NCI-H446 treated with DMSO at 0.1 percent for 48 hours (cell line): ENCODE data around the gene ZFHX3.

Source experiments
- DNase-seq: peaks from one replicate; lab custom pipeline; 2025; lab: John Stamatoyannopoulos, UW

ZFHX3 gene

DNA sequence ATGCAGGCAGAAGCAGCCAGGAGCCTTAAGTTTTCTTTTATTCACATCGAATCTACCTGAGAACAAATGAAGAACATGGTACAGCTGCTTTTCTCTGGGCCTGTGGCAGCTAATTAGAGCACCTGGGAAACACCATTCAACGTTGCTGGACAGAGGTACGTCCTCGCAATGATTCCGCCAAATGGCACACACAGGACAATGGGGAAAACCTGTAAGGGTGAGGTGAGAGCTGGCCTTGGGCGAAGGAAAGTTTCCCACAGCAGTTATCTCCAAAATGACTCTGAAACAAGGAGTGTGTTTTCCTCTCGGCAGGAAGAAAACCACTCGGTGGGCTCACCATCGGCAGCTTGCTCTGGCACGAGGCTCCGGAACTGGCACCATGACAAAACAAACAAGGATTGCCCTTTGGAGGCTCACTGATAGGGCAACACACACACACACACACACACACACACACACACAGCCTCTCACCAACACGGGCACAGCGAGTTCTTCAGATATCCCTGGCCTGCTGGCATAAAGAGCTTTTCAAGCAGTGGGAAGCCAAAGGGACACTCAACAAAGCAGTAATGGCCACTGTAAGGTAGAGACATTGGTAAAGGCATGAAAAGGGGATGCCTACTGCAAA is 73.7 kb downstream of the ZFHX3 start:
- DNase-seq, result no peak

DNA sequence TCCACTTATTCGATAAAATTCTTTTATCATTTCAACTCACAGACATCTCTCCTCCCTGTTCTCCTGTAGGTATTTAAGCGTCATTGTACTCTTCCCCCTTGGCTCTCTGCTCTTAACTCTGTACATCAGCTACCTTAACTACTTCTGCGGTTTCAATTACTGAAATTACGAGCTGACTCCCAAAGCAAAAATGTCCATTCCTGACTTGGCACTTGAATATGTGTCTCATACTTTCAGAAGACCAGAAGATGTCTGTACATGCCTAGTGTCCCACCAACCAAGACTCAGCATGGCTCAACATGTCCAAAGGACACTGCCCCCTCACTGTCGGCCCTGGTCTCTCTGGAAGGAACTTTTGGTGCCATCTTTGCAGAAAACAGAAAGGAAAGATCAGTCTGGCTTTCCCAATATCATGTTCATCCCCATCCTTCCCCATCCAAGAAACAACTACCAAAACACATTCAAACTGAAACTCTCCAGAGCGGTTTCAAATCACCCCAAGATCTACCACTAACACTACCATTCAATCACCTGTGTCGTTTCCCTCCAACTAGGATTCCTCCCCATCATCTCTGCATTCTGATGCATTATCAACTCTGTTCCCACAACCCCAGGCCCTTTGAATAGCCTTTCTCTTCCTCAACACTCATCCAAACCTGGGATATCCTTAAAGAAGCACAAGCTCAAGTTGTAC is 74.9 kb downstream of the ZFHX3 start:
- DNase-seq, result no peak

DNA sequence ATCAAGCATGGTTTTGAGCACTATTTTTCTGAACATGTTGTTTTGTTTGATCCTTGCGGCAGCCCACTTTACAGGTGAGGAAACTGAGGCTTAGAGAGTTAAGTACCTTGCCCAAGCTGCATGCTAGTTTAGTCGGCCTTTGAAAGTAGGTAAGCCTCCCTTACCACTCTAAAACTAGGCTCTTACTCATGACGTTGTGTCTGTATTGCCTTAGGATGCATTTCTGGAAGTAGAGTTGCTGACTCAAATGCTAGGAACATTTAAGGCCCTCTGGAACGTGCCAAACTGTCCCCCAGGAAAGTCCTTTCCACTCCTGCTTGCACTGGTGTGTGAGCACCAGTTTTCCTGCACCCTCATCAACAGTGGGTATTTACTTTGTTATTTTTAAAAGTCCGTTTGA is 76.6 kb downstream of the ZFHX3 start:
- no peak for DNase-seq

DNA sequence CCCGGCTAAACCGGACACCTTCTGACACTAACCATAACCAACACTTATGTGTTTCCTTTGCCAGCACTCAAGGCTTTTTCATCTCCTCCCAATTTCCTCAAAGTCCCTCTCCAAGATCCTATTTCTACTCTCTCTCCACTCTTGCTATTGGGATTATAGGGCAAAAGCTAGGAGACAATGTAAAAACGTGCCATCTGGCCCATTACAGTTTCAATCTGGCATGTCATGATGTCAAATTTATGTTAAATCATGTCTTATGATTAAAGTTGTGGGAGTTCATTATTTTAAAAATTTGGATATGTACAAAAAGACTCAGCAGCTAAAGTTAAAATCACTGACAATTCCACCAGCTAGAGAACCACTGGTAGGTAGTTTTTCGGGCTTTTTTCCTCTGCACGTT is 77.3 kb downstream of the ZFHX3 start:
- DNase-seq, result no peak

DNA sequence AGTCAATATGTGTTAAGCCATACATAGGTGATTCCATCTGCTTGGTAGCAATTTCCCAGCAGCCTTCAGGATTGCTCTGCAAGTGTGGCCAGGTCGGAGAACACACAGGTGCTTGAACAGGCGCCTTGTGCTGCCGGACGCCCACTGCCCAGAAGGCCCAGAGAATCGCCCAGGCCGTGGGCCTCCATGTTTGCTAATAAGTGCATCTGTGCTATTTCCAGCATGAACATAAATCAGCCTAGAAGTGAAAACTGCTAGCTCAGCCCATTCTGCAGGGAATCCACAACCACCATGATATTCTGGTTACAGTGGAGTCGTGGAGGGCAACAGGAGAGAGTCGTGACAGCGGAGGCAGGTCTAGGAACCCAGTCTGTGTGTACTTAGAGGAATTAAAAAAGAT is 78.1 kb downstream of the ZFHX3 start:
- DNase-seq, result no peak

DNA sequence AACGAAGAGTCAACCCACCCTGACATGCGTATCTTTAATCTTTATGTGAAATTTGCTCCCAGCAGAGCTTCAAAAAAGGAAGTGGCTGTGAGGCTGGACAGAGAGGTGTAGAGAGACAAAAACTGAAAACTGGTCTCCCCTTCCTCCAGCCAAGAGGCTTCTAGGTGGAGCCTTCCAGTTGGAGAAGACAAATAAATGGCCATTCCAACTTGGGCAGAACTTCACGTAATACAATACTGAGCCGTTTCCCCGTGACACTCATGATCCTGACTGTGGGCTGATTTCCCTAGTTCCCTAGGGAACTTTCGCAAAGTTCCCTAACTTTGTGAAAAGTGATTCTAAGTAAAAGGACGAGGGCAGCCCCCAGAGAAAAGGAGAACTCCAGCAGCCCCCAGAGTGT is 78.8 kb downstream of the ZFHX3 start:
- DNase-seq, result no peak

DNA sequence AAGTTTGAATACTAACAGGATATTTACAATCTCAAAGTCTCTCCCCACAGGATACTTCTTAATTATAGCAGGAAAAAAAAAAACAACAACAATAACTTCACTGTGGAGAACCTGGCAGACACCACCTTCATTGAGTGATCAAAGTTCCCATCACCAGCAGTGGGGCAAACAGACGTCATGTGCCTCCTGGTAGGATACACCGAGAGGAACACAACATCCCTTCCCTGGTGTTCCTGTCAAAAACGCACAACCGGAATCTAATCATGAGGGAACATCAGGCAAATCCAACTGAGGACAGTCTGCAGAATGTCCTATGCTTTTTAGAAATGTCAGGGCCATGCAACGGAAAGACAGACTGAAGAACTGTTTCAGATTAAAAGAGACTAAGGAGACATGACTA is 80.0 kb downstream of the ZFHX3 start:
- no peak for DNase-seq

DNA sequence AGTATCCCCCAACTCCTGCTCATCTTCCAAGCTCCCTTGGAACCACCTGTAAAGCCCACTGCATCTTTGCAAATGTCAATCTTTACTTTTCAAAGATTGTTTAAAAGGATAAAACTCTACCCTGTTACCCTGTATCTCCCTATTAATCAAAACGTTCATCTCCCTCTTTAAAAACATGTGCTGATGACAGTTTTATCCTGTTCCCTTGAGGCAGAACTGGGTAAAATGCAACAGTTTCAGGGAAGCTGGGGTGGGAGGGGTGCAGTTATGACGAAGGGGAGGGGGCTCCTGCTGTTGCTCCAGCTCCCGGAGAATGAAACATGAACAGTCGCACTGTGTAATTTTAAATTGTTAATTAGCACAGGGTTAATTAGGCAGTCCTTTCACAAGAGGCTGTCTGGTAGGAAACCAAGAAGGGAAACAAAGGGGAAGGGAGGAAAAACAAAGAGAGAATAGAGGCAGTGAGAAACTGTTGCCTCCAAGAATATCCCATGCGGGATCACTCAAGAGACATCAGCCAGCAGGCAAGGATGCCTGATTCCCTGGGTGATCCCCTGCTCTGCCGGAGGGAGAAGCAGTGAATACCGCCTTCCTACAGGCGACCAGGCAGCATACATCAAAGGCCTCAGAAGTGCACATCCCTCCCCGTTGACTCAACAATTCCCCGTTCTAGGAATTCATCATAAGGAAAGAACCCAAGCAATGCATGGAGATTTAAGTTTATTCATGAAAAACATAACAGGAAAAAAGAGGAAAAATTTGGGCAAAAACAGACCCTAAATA is 84.2 kb downstream of the ZFHX3 start:
- no peak for DNase-seq

DNA sequence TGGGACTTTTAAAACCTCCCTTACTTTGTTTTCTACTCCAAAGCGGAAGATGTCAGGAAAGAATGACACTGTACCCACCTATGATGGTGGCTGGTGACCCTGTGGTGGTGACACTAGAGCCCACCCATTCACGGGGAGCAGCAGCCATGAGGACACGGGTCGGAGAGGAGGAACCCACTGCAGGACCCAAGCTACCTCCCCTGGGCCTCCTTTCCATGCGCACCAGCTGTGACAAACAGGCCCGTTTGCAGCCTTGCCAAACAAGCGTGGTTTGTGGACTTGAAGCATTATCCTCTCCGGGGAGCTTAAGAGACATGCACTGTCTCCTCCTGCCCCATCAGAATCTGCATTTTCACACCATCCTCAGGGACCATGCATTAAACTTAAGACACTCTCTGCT is 85.6 kb downstream of the ZFHX3 start:
- DNase-seq, result no peak

DNA sequence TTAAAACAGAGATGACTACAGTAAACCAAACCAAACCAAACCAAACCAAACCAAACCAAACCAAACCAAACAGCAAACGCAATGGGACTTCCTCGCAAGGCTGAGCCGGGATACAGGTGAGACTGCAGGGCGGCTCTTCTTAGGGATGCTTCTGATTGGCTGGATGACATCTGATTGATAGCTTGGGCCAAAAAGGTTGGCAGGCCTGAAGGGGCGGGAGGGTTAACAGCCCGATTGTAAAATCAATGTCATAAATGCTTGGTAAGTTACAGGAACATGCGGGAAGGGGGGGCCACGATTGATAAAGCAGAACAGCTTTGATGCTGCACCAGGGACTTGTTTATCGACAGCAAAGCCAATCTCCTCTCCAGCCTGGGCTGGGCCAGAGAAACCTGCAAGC is 86.1 kb downstream of the ZFHX3 start:
- DNase-seq, result no peak

DNA sequence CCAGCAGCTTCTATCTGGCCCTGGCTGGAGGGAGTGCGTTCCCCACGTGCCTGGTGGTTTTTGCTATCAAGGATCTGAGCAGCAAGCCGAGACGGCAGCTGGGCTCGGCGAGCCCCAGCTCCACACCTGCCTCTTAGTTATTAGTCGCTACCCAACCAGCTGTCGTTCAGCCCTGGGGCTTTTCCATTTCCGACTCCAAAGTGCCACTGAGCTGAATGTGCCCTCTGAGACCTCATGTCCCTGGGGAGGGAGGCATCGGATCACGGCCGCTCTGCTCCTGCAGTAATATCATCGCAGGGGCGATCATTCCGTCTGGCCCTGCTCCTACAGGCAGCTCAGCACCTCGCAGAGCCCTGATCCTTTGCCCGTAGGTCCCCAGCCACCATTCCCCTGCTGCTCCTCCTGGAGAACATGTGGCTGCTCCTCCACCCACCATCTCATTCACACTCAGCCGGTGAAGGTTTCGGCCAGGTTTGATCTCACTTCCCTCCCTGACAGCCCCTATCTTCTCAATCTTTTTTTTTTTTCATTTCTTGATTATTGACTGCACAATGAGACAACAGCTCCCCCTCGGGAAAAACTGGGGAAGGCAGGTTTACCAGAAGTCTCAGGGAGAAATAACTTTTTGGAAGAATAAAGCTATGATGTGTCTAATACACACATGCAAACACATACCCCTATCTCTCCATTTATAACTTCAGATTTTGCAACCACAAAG is 86.7 kb downstream of the ZFHX3 start:
- DNase-seq, result no peak

DNA sequence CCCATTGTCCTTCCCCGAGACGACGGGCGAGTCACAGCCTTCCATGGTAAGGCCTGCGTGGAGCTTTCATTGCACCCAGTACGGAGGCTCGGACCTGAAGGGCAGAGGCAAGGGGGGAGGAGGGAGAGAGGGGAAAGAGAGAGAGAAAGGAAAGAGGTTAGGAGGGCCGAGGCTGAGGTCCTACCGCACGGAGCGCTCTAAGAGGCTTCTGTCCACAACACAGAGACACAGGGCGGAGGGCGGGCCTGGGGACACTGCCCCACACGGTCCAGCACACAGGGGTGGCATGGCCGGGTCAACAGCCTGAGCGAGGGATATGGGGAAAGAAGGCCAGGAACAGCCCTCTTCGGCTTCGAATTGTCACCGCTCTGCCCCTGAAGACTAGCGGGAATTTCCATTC is 87.8 kb downstream of the ZFHX3 start:
- DNase-seq, result no peak

DNA sequence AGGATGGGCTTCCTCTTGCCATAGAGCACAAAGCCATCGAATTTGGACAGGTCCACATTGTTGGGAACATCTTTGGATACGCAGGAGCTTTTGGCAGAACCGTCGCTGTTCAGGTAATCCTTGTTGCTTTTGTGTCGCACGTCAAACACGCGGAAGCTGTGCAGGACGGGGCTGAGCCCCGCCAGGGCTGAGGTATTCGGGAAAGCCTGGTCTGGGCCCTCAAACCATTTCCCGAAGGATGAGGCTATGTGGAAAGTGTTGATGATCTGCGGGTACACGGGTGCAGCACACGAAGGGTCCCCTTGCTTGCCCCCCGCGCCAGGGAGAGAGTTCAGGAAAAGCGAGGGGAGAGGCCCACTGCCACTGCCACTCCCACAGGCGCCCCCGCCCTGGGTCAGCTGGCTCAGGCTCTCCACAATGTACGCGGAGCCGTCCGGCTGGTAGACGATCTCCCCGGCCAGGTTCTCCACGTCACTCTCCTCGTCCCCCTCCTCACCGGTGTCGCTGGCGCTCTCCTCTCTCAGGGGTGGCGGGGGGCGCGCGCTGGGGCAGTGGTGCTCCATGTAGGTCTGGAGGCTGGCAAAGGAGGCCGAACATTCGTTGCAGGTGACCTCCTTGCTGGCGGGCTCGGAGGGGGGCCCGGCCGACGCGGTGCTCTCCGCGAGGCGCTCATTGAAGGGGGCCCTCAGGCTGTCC is 88.5 kb downstream of the ZFHX3 start:
- DNase-seq, result no peak

DNA sequence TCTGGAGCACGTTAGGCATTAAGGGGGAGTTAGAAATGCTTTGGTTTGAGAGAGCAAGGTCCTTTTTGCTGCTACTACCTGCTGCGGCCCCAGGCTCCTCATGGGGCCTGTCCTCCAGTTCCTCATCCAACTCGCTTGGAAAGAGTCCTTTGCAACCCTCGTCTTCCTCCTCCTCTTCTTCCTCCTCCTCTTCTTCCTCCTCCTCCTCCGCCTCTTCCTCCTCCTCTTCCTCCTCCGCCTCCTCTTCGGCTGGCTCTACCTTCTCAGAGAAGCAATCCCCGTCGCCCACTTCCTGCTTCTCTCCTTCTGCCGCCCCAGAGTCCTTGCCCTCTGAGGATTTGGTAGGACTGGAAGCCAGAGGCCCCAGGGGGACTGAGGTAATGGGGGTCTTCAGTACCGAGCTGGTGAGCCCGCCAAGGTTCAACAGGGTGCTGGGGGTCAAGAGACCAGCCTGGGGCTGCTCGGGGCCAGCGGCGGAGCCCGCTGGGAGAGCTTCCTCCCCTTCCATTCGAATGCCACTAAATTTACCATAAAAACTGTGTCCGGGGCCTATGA is 89.3 kb downstream of the ZFHX3 start:
- no peak for DNase-seq

DNA sequence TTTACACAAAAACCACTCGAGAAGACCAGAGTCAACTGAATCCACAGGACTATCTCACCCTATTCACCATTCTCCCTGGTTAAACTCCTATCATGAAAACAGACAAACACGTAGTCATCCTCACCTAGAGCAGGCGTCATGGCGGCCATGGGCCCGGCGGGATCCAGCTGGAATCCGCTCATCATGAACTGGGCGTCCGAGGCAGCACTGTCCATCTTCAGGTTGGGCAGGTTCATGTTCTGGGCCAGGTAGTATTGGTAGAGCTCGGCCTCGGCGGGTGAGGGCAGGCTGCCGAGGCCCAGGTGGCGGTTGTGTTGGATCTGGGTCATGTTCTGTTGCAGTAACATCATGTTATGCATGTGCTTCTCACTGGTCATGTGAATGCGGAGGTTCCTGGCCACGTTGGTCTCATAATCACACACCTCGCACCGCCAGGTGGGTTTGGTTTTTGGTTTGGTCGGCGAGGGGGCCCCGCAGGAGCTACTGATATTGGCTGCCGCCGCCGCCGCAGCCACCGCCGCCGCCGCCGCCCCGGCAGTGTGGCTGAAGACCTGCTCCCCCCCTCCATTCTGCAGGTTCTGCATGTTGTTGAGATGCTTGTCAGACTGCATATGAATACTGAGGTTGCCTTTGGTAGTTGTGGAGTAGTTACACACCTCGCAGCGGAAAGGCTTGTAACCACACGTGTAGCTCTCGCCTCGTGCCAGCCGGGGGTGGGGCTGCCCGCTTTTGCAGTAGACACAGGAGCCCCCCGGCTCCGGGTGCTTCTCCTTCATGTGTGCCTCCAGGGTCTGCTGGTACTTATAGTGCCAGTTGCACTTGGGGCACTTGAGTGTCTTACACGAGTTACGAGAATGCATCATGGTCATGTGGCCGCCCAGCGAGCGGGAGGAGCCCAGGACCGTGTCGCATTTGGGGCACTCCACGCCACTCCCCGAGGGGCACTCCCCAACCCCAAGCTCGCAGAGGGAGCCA is 90.3 kb downstream of the ZFHX3 start:
- no peak for DNase-seq

DNA sequence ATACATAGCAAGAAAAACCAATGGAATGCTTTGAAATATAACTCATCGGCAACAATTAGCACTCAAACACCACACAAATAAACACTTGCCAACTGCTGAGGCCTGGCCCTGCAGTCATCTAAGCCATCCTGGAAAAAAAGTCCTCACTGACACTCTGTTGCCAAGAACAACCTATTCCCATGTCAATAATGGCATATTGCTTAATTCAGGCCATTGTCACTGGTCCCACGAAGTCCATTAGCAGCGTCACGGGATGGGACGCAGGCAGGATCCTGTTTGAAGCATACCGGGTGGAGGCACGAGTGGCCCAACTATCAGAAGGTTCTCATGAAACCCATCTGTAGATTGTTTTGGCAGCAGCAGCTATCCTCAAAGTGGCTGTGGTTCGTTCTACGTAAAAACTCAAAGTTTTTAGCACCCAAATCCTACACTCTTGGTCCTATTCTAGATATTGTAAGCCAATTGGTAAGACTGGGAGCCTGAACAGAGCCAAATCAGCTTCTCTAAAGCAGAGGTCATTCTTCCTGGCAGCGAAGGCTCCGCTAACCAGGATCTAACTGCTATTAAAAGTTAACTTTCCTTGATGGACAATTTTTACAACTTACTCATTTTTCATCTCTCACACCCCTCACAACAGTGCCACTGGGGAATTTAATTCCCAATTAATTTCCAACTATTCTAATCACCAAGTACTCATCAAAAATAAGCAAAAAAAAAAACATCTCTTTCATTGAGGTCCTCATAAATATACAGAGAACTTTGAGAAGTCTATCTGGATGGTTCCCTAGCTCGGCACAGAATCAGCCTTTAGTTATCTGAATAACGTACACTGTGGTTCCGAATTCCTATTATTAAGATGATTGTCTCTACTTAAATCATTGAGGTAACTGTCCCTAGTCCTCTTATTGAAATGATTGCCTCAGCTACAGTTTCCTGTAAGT is 91.5 kb downstream of the ZFHX3 start:
- no peak for DNase-seq

DNA sequence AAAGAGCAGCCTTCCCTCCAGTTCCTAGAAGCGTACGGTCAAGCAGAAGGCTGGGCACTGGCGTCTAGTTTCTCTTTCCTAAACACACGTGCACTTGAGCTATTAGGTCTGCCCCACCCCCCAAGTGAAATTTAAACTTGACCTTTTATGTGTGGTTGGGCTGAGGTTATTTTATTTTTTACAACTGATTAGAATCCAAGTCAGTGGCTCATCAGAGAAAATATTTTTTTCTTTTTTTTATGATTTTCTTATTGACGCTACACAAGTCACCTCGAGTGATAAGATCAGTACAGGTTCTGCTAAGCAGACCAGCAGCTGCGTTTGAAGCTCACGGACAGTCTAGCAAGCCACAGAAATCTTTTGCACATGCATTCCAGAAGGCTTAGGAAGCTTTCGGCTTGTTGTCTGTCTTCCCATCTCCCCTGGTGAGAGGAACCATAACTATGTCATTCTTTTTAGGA is 95.1 kb downstream of the ZFHX3 start:
- DNase-seq, result no peak

DNA sequence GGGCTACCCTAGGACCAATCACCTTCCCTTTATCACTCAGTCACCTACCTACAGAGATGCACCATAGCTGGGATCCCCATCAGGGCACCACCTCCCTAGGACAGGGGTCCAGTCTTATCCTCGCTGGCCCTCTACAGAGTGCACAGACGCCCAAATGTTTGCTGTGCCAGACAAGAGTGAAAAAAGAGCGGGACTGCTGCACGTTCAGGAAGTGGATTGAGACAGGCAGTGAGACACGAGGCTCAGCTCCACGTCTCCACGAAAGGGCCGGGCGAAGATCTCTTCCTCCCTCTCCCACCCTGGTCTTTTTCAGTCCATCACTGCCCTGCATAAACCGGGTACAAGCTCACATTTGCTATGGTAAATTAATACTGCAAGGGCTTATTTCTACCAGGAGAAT is 95.5 kb downstream of the ZFHX3 start:
- no peak for DNase-seq

DNA sequence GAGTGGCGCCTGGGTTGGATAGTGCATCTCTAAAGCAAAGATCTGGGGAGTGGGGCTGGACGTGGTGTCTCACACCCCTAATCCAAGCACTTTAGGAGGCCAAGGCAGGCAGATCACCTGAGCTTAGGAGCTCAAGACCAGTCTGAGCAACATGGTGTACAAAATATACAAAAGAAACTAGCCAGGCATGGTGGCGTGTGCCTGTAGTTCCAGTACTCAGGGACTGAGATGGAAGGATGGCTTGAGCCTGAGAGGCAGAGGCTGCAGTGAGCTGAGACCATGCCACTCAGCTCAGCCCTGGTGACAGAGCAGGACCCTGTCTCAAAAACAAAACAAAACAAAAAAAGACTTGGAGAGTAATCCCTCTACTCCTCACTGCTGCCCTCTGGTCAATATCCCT is 96.0 kb downstream of the ZFHX3 start:
- DNase-seq, result no peak
